ENCODE data around the gene AP4S1.

DNA sequence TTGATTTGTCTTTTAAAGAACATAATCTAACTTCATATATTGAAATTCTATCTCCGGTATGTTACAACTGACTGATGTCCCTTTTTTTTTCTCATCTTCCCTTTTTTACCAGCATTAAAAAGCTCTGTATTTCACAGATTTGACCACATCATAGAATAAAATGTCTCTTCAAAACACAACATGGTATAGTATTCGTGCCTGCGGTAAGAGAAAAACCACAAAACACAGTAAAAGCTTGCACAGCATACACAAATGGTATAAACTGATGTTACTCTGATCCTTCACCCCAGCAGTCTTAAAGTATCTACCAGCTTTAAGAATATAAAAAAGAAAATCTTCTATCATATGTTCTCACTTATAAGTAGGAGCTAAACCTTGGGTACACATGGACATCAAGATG lies 98.7 kb downstream of the AP4S1 start:
- TF ChIP-seq ZNF121 (tag by site-specific recombination; IDR thresholded peaks at IDR 0.05) (no peak), PRDM1 (tag by site-specific recombination; IDR thresholded peaks at IDR 0.05) (no peak), ZNF112 (tag by site-specific recombination; IDR thresholded peaks at IDR 0.05) (no peak), ZNF138 (tag by site-specific recombination; IDR thresholded peaks at IDR 0.05; ENCODE audit: borderline replicate concordance) (no peak), ZNF544 (tag by site-specific recombination; IDR thresholded peaks at IDR 0.05) (no peak), ZNF768 (tag by site-specific recombination; IDR thresholded peaks at IDR 0.05) (no peak)
- TF ChIP-seq, protein P1, sequence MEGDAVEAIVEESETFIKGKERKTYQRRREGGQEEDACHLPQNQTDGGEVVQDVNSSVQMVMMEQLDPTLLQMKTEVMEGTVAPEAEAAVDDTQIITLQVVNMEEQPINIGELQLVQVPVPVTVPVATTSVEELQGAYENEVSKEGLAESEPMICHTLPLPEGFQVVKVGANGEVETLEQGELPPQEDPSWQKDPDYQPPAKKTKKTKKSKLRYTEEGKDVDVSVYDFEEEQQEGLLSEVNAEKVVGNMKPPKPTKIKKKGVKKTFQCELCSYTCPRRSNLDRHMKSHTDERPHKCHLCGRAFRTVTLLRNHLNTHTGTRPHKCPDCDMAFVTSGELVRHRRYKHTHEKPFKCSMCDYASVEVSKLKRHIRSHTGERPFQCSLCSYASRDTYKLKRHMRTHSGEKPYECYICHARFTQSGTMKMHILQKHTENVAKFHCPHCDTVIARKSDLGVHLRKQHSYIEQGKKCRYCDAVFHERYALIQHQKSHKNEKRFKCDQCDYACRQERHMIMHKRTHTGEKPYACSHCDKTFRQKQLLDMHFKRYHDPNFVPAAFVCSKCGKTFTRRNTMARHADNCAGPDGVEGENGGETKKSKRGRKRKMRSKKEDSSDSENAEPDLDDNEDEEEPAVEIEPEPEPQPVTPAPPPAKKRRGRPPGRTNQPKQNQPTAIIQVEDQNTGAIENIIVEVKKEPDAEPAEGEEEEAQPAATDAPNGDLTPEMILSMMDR (tag by site-specific recombination; IDR thresholded peaks at IDR 0.05), result no peak

All from HEK293 (cell line).